MG63 (cell line): ENCODE measurements around the gene OTUD1. TPM values are rescaled to one million over a fixed set of nuclear protein-coding genes. Genes with fewer than 3 reads are reported as not detected.

Source experiments
- DNase-seq: peaks from one replicate; pipeline ENCODE4 v3.0.0-alpha.2; 2020
- H3K27me3 ChIP-seq: fragments of 250-450 bp; sonication (Bioruptor Pico); 2 replicates; pipeline ENCODE4 v1.5.1; 2020; ENCODE audit warnings: mild to moderate bottlenecking, moderate library complexity
- H3K36me3 ChIP-seq: fragments of 250-450 bp; sonication (Bioruptor Pico); 2 replicates; pipeline ENCODE4 v1.5.1; 2020; ENCODE audit warnings: mild to moderate bottlenecking, moderate library complexity
- H3K4me3 ChIP-seq: fragments of 250-450 bp; sonication (Bioruptor Pico); 2 replicates; pipeline ENCODE4 v1.5.1; 2020; ENCODE audit warnings: mild to moderate bottlenecking, moderate library complexity
- H3K9me3 ChIP-seq: fragments of 250-450 bp; sonication (Bioruptor Pico); 2 replicates; pipeline ENCODE4 v1.5.1; 2020; ENCODE audit warnings: mild to moderate bottlenecking, moderate library complexity
- total RNA-seq: library from RNA; depleted of rRNA; stranded (reverse); fragments of >200 nt; shearing (Covaris generic); gene quantifications from 2 replicates; pipeline ENCODE4 v1.2.3, GENCODE V29; 2014; ENCODE audit warnings: low replicate concordance; rRNA removed

OTUD1 gene
- total RNA-seq, 1 experiment from 2014 or later = 3.5 TPM

- Histone ChIP-seq H3K36me3 (no peaks in the 10 kb centered on the region), H3K27me3 (no peaks in the 10 kb centered on the region), H3K4me3 (no peak overlapping the region), H3K9me3 (no peaks in the 10 kb centered on the region)
- DNase-seq = no peak
Observed at GRCh38 chr10:23490115-23490514, 51.2 kb downstream of the OTUD1 start.

Other genes starting within 250 kb of the OTUD1 start
- not detected in 2 replicates for gene PTF1A, start 246.8 kb upstream of the OTUD1 start, total RNA-seq
- gene C10orf67, start 94.3 kb upstream of the OTUD1 start, total RNA-seq = not detected in 2 replicates